Activated CD4-positive, alpha-beta memory T cell treated with anti-CD3 and anti-CD28 coated beads, Interleukin-2, amount 10 ng/mL, durations not matched to agents 7 days and 5 days (primary cell): ENCODE results near the gene NTMT1. TPM values are rescaled to one million over a fixed set of nuclear protein-coding genes. Genes with fewer than 3 reads are reported as not detected.
A peak's percentile ranks its signal among the peaks of the same experiment; 100 is the strongest.

Source experiments
- CTCF ChIA-PET: fragments of 350-600 bp; sonication (Branson Sonifier 250); formaldehyde crosslinking; loops from one replicate; lab custom pipeline; 2021; ENCODE audit warnings: antibody characterized with exemption, inconsistent platforms; lab: Charles Lee
- POLR2A ChIA-PET: fragments of 350-600 bp; sonication (Branson Sonifier 250); formaldehyde crosslinking; loops from one replicate; lab custom pipeline; 2021; ENCODE audit warnings: antibody characterized with exemption; lab: Charles Lee
- DNase-seq: peaks from one replicate; pipeline ENCODE4 v3.0.0-alpha.2; 2020
- H3K27ac Mint-ChIP-seq: one replicate; pipeline ENCODE4 v1.8.0; 2021; ENCODE audit warnings: mild to moderate bottlenecking, mixed read lengths
- H3K27me3 Mint-ChIP-seq: one replicate; pipeline ENCODE4 v1.8.0; 2021; ENCODE audit warnings: mixed read lengths
- H3K36me3 Mint-ChIP-seq: one replicate; pipeline ENCODE4 v1.8.0; 2021; ENCODE audit warnings: low read depth, mixed read lengths
- H3K4me1 Mint-ChIP-seq: one replicate; pipeline ENCODE4 v1.8.0; 2021; ENCODE audit warnings: mixed read lengths
- H3K4me3 Mint-ChIP-seq: one replicate; pipeline ENCODE4 v1.8.0; 2021; ENCODE audit warnings: mild to moderate bottlenecking, mixed read lengths
- H3K9me3 Mint-ChIP-seq: one replicate; pipeline ENCODE4 v1.8.0; 2021; ENCODE audit warnings: mixed read lengths
- total RNA-seq, 2 experiments: library from RNA; stranded (reverse); gene quantifications; one replicate each; pipeline ENCODE4 v1.2.3, GENCODE V29; 2021

Gene NTMT1
- total RNA-seq, 2 experiments from 2014 or later: 34.2 to 38.7 TPM

- Mint-ChIP-seq H3K27ac (no peak overlapping the region), H3K9me3 (no peaks in the 10 kb centered on the region), H3K4me3 (no peak overlapping the region), H3K36me3 (no peaks in the 10 kb centered on the region), H3K27me3 (peaks cover 19% of the 10 kb centered on the region), H3K4me1 (peaks cover 5% of the 10 kb centered on the region)
- ChIA-PET POLR2A (no interaction called here), CTCF (no interaction called here)
- DNase-seq: no peak
These were observed 45.1 kb downstream of the NTMT1 start for GRCh38 chr9:129671065-129671464.

GRCh38 chr9:129671519-129671918 is 45.6 kb downstream of the NTMT1 start:
- peaks cover 4% of the 10 kb centered on the region for H3K4me1 Mint-ChIP-seq
- no peak overlapping the region for H3K4me3 Mint-ChIP-seq
- CTCF ChIA-PET: no interaction called here
- no peaks in the 10 kb centered on the region for H3K36me3 Mint-ChIP-seq
- H3K27me3 Mint-ChIP-seq: peaks cover 21% of the 10 kb centered on the region
- H3K9me3 Mint-ChIP-seq: no peaks in the 10 kb centered on the region
- peak; percentile 21 for DNase-seq
- POLR2A ChIA-PET: no interaction called here
- H3K27ac Mint-ChIP-seq: no peak overlapping the region

DNA sequence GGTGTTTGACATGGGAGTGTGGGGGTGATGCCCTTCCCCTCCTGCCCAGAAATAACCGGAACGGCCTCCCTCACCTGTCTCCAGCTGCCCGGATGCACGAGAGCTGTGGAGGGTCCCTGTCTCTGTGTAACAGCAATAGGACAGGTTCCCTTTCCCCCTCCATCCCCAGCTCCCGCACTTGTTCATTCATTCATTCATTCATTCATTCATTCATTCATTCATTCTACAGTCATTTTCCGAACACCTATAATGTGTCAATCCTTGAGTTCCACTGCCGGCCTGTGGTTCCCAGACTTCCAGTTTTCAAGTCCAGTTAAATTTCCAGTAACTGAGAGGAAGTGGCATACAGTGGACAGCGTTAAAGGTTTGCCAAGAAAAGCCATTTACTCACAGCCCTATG is 46.7 kb downstream of the NTMT1 start:
- POLR2A ChIA-PET: no interaction called here

GRCh38 chr9:129673602-129674001 is 47.6 kb downstream of the NTMT1 start:
- Mint-ChIP-seq H3K36me3 (no peaks in the 10 kb centered on the region), H3K9me3 (no peaks in the 10 kb centered on the region), H3K27ac (no peak overlapping the region), H3K27me3 (peaks cover 18% of the 10 kb centered on the region), H3K4me1 (peaks cover 4% of the 10 kb centered on the region), H3K4me3 (no peak overlapping the region)
- ChIA-PET POLR2A (no interaction called here), CTCF (no interaction called here)
- DNase-seq: no peak

More for the DNA sequence above, 46.7 kb downstream of the NTMT1 start:
- H3K4me3 Mint-ChIP-seq: no peak overlapping the region
- DNase-seq: no peak
- no peaks in the 10 kb centered on the region for H3K9me3 Mint-ChIP-seq
- CTCF ChIA-PET: no interaction called here
- peaks cover 14% of the 10 kb centered on the region for H3K27me3 Mint-ChIP-seq
- no peak overlapping the region for H3K27ac Mint-ChIP-seq
- no peaks in the 10 kb centered on the region for H3K36me3 Mint-ChIP-seq
- H3K4me1 Mint-ChIP-seq: peaks cover 4% of the 10 kb centered on the region

DNA sequence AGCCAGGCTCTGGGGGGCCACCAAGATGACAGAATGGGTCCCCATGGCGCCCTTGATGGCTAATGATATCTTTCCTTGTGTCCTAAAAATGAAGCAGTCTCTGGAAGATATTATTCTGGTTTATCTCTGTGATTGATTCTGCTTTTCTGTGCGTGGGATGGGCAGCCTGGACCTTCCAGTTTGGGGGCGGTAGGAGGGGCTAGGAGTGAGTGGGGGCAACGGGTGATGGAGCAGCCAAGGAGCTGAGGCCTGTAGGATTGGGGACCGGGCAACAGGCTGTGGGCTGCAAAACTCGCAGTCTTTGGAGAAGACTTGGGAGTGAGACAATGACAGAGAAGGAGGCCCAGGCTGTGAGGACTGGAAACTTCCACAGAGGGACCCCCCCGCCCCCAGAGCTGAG is 48.3 kb downstream of the NTMT1 start:
- H3K9me3 Mint-ChIP-seq: no peaks in the 10 kb centered on the region
- H3K4me3 Mint-ChIP-seq: no peak overlapping the region
- no peaks in the 10 kb centered on the region for H3K36me3 Mint-ChIP-seq
- DNase-seq: no peak
- ChIA-PET POLR2A (no interaction called here), CTCF (interaction anchor here (1.3 kb wide), 1 partner anchor 64 kb away, joined by 3 read pairs; no protein-coding TSS in a partner anchor)
- H3K4me1 Mint-ChIP-seq: peaks cover 4% of the 10 kb centered on the region
- no peak overlapping the region for H3K27ac Mint-ChIP-seq
- H3K27me3 Mint-ChIP-seq: peaks cover 19% of the 10 kb centered on the region

GRCh38 chr9:129675620-129676019 is 49.7 kb downstream of the NTMT1 start:
- Mint-ChIP-seq H3K36me3 (no peaks in the 10 kb centered on the region), H3K27me3 (peaks cover 12% of the 10 kb centered on the region), H3K4me1 (peaks cover 4% of the 10 kb centered on the region), H3K9me3 (no peaks in the 10 kb centered on the region), H3K27ac (no peak overlapping the region), H3K4me3 (no peak overlapping the region)
- ChIA-PET POLR2A (no interaction called here), CTCF (interaction anchor here (1.3 kb wide), 1 partner anchor 62 kb away, joined by 3 read pairs; no protein-coding TSS in a partner anchor)
- DNase-seq: no peak

DNA sequence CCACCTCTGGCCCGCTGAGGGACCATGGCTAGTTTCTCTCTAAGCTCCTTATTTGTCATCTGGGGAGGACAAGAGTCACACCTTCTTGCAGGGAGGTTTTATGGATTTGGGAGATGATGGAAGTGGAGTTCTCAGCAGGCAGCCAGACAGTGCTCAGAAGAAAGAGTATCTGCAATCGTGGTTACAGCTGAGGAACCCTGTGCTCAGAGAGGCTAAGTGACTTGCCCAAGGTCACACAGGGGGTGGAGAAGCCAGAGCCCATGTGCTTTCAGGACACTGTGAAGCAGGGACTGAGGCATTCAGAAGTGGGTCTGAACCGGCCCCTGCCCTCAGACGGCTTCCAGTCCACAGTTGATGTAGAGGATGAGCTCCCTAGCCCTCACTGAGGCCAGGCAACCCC is 50.3 kb downstream of the NTMT1 start:
- Mint-ChIP-seq H3K9me3 (no peaks in the 10 kb centered on the region), H3K4me1 (peaks cover 2% of the 10 kb centered on the region), H3K27ac (no peak overlapping the region), H3K27me3 (peaks cover 13% of the 10 kb centered on the region), H3K36me3 (no peaks in the 10 kb centered on the region), H3K4me3 (no peak overlapping the region)
- DNase-seq: no peak
- ChIA-PET CTCF (no interaction called here), POLR2A (no interaction called here)

- Mint-ChIP-seq H3K27ac (no peak overlapping the region), H3K36me3 (no peaks in the 10 kb centered on the region), H3K4me1 (no peaks in the 10 kb centered on the region), H3K9me3 (no peaks in the 10 kb centered on the region), H3K27me3 (peaks cover 13% of the 10 kb centered on the region), H3K4me3 (no peak overlapping the region)
- no peak for DNase-seq
- ChIA-PET CTCF (interaction anchor here (1.0 kb wide), 1 partner anchor 107 kb away, joined by 4 read pairs; no protein-coding TSS in a partner anchor), POLR2A (no interaction called here)
These were observed 51.0 kb downstream of the NTMT1 start for GRCh38 chr9:129676975-129677374.

GRCh38 chr9:129677456-129677855 is 51.5 kb downstream of the NTMT1 start:
- Mint-ChIP-seq H3K36me3 (no peaks in the 10 kb centered on the region), H3K27ac (no peak overlapping the region), H3K27me3 (peaks cover 13% of the 10 kb centered on the region), H3K9me3 (no peaks in the 10 kb centered on the region), H3K4me3 (no peak overlapping the region), H3K4me1 (no peaks in the 10 kb centered on the region)
- ChIA-PET POLR2A (no interaction called here), CTCF (interaction anchor here (1.0 kb wide), 1 partner anchor 106 kb away, joined by 4 read pairs; no protein-coding TSS in a partner anchor)
- no peak for DNase-seq

DNA sequence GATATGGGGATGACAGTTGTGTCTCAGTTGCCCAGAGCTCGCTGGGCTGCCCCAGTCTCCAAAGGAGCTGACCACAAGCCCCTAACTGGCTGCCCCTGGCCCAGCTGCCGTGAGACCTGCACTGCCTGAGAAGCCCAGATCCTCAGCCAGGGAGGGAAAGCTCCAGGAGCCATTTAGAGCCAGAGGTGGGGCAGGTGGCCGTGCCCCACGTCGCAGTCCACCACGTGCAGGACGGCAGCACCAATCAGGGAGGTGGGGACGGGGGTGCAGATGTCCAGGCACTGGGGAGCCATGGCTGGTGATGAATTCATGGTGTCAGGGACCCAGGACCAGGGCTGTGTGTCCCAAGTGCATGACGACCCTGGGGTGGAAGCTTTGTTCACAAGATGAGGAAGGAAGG is 52.9 kb downstream of the NTMT1 start:
- ChIA-PET CTCF (no interaction called here), POLR2A (no interaction called here)
- Mint-ChIP-seq H3K27ac (no peak overlapping the region), H3K4me1 (no peaks in the 10 kb centered on the region), H3K9me3 (no peaks in the 10 kb centered on the region), H3K4me3 (no peak overlapping the region), H3K36me3 (no peaks in the 10 kb centered on the region), H3K27me3 (peaks cover 10% of the 10 kb centered on the region)
- no peak for DNase-seq

DNA sequence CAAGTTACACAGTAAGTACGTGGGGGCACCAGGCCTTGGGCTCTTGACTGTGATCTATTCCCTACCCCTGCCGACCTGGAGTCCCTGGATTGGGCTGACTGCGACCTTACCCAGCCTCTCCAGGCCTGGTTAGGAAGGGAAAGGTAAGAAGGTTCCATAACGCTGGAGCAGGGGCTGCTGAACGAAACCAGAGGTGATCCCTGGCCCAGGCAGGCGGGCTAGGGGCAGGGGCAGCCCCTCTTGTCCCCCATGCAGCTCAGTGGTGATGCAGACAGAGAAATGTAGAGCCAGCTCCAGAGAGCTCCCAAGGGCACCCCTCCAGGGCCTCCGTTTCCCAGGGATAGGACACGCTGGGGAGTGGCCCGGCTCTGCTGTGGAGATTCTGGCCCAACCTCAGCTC is 53.6 kb downstream of the NTMT1 start:
- H3K27ac Mint-ChIP-seq: no peak overlapping the region
- ChIA-PET CTCF (no interaction called here), POLR2A (no interaction called here)
- no peak for DNase-seq
- peaks cover 10% of the 10 kb centered on the region for H3K27me3 Mint-ChIP-seq
- no peaks in the 10 kb centered on the region for H3K36me3 Mint-ChIP-seq
- H3K9me3 Mint-ChIP-seq: no peaks in the 10 kb centered on the region
- H3K4me1 Mint-ChIP-seq: no peaks in the 10 kb centered on the region
- no peak overlapping the region for H3K4me3 Mint-ChIP-seq

DNA sequence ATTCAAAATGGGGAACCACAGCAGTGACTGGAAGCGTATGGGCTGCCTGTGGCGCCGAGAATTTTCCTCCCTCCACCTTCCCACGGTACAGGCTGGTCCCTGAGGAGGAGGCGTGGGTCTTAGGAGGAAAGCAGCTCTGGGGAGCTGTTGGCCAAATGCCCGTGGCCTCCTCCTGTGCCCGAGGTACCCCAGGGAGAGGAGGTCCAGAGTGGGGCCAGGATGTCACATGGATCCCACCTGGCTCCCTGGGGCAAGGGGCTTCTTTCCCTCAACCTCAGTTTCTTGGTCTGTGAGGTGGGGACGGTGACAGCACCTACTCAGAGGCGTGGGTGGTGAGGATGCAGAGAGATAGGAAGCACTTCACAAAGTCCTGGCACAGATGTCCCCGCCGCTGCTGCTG is 56.0 kb downstream of the NTMT1 start:
- ChIA-PET CTCF (no interaction called here), POLR2A (no interaction called here)
- H3K4me1 Mint-ChIP-seq: no peaks in the 10 kb centered on the region
- no peak overlapping the region for H3K27ac Mint-ChIP-seq
- H3K27me3 Mint-ChIP-seq: peaks cover 7% of the 10 kb centered on the region
- no peak for DNase-seq
- no peak overlapping the region for H3K4me3 Mint-ChIP-seq
- H3K9me3 Mint-ChIP-seq: no peaks in the 10 kb centered on the region
- H3K36me3 Mint-ChIP-seq: no peaks in the 10 kb centered on the region

GRCh38 chr9:129682381-129682780 is 56.4 kb downstream of the NTMT1 start:
- H3K9me3 Mint-ChIP-seq: no peaks in the 10 kb centered on the region
- CTCF ChIA-PET: no interaction called here
- no peak overlapping the region for H3K4me3 Mint-ChIP-seq
- H3K27ac Mint-ChIP-seq: no peak overlapping the region
- H3K27me3 Mint-ChIP-seq: peaks cover 7% of the 10 kb centered on the region
- no peak for DNase-seq
- no peaks in the 10 kb centered on the region for H3K36me3 Mint-ChIP-seq
- H3K4me1 Mint-ChIP-seq: no peaks in the 10 kb centered on the region
- POLR2A ChIA-PET: no interaction called here

GRCh38 chr9:129685220-129685932 is 59.4 kb downstream of the NTMT1 start:
- CTCF ChIA-PET: no interaction called here
- no peak for DNase-seq
- no peaks in the 10 kb centered on the region for H3K9me3 Mint-ChIP-seq
- no peak overlapping the region for H3K4me3 Mint-ChIP-seq
- H3K4me1 Mint-ChIP-seq: no peaks in the 10 kb centered on the region
- H3K27ac Mint-ChIP-seq: no peak overlapping the region
- peaks cover 2% of the 10 kb centered on the region for H3K27me3 Mint-ChIP-seq
- POLR2A ChIA-PET: no interaction called here
- H3K36me3 Mint-ChIP-seq: no peaks in the 10 kb centered on the region
